Naive B cell (primary cell): ENCODE measurements around the gene CLSTN3. TPM values are rescaled to one million over a fixed set of nuclear protein-coding genes. Genes with fewer than 3 reads are reported as not detected.

Source experiments
- ATAC-seq, 2 donors: fragments of 150-1000 bp; cut with Tn5 transposase; 2 replicates each; pipeline ENCODE4 v1.10.0; 2021; ENCODE audit warnings: low read depth in 2 of 2, mild to moderate bottlenecking in 2 of 2, moderate library complexity in 2 of 2
- DNase-seq: peaks from one replicate; pipeline ENCODE4 v3.0.0; 2022
- H3K27ac Mint-ChIP-seq, 6 donors: one replicate each; pipeline ENCODE4 v1.8.0; 2020 to 2022; ENCODE audit warnings: mild to moderate bottlenecking in 6 of 6, mixed read lengths in 6 of 6, moderate library complexity in 5 of 6, inconsistent platforms in 2 of 6
- H3K27me3 Mint-ChIP-seq, 3 donors: one replicate each; pipeline ENCODE4 v1.8.0; 2021 to 2022; ENCODE audit warnings: mixed read lengths in 3 of 3, mild to moderate bottlenecking in 1 of 3
- H3K36me3 Mint-ChIP-seq, 2 donors: one replicate each; pipeline ENCODE4 v1.8.0; 2020 to 2022; ENCODE audit warnings: mixed read lengths in 2 of 2, inconsistent platforms in 1 of 2, mild to moderate bottlenecking in 1 of 2
- H3K4me1 Mint-ChIP-seq, 3 donors: one replicate each; pipeline ENCODE4 v1.8.0; 2020 to 2022; ENCODE audit warnings: mixed read lengths in 3 of 3, inconsistent platforms in 1 of 3, mild to moderate bottlenecking in 1 of 3, moderate library complexity in 1 of 3
- H3K4me3 Mint-ChIP-seq, 8 donors: one replicate each; pipeline ENCODE4 v1.8.0; 2020 to 2022; ENCODE audit warnings: mild to moderate bottlenecking in 8 of 8, mixed read lengths in 8 of 8, moderate library complexity in 8 of 8, inconsistent platforms in 2 of 8
- H3K9me3 Mint-ChIP-seq, 7 donors: one replicate each; pipeline ENCODE4 v1.8.0; 2020 to 2022; ENCODE audit warnings: mixed read lengths in 7 of 7, mild to moderate bottlenecking in 5 of 7, inconsistent platforms in 2 of 7, moderate library complexity in 1 of 7
- polyA plus RNA-seq, 6 donors: library from polyadenylated mRNA; unstranded; fragments of 300-500 nt; fragmentation: Illumina TruSeq; gene quantifications; one replicate each; pipeline ENCODE4 v1.2.3, GENCODE V29; 2021; ENCODE audit warnings: low read depth in 6 of 6

CLSTN3 gene
- polyA plus RNA-seq, 6 donors from 2014 or later, result 1.7 to 3.4 (median 2.9) TPM; not detected in 1

- Mint-ChIP-seq H3K36me3 (peaks cover 35 to 42% of the 10 kb centered on the region in 2 donors), H3K27me3 (no peaks in the 10 kb centered on the region), H3K4me3 (no peak overlapping the region), H3K9me3 (no peaks in the 10 kb centered on the region), H3K27ac (no peak overlapping the region), H3K4me1 (peaks cover 0 to 9% (median 0%) of the 10 kb centered on the region in 3 donors)
- no peak for ATAC-seq
- no peak for DNase-seq
Measured at GRCh38 chr12:7205091-7205490, 74.9 kb downstream of the CLSTN3 start.

DNA sequence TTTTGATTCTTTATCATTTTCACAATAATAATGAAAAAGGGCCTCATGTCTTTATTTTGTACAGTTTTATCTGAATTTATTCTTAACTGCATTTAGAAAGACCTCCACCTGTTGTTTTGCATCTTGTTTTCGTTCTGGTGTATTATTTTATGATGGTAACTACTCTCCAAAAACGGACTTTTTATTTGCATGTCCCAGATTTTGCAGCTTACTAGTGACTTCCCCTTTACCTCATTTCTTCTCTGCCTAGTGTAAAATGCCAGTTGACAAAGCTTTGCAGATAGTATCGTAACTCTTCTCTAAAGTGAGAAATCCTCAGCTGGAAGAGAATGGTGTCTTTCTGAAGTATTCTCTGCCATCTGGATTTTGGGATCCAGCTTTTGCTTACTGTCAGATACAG, 76.5 kb downstream of the CLSTN3 start:
- Mint-ChIP-seq H3K27me3 (no peaks in the 10 kb centered on the region), H3K4me3 (no peak overlapping the region), H3K27ac (no peak overlapping the region), H3K36me3 (peaks cover 51 to 56% of the 10 kb centered on the region in 2 donors), H3K9me3 (no peaks in the 10 kb centered on the region), H3K4me1 (peaks cover 0 to 9% (median 0%) of the 10 kb centered on the region in 3 donors)
- ATAC-seq (no peak), DNase-seq (no peak)

DNA sequence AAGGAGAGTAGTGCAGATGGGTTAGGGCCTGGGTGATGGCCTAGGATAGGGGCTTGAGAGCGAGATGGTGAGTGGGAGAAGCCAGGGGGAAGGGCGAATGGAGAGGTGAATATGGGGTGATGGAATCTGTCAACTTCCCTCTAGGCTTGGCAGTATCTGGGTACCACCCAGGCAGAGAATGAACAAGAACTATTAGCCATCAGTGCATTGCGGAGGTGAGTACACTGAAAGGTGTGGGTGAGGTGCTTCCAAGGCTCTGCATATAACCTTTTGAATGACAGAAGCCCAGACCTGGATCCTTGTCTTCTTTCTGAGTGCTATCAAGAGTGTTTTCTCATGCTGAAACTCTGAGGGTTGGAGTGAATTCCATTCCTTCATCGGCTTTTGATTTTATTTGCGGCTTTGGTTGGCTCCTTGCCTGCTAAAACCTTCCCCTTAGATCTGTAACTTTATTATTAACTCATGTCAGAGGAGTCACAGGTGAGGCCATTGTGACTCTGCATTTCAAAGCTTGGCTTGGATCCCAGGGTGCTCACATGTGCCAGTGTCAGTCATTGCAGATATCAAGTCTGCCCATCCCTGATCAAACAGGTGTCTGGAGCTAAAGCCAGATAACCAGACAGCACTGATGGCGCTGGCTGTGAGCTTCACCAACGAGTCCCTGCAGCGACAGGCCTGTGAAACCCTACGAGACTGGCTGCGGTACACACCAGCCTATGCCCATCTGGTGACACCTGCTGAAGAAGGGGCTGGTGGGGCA, 77.9 kb downstream of the CLSTN3 start:
- DNase-seq, result no peak
- Mint-ChIP-seq H3K36me3 (peaks cover 58 to 63% of the 10 kb centered on the region in 2 donors), H3K9me3 (peaks cover 0 to 7% (median 5%) of the 10 kb centered on the region in 7 donors), H3K27ac (peak overlapping the region in 2 of 6 donors; percentile 24 to 80), H3K4me1 (peaks cover 0 to 9% (median 0%) of the 10 kb centered on the region in 3 donors), H3K27me3 (no peaks in the 10 kb centered on the region), H3K4me3 (no peak overlapping the region)
- ATAC-seq, result no peak

Other genes with a start within 250 kb of the CLSTN3 start
- 1 to 10 TPM; 4.1 to 8.7 (median 7.1) TPM for gene LRRC23, start 225.5 kb upstream of the CLSTN3 start, polyA plus RNA-seq
- 1 to 10 TPM; 3.8 to 8.4 (median 5.9) TPM for gene ENO2, start 215.8 kb upstream of the CLSTN3 start, polyA plus RNA-seq
- 1 to 10 TPM in 3 of 6 donors, under 1 TPM in 2, not detected in 1; 0.57 to 2.2 (median 1.1) TPM for gene ATN1, start 202.4 kb upstream of the CLSTN3 start, polyA plus RNA-seq
- not detected for gene RNU7-1, start 186.6 kb upstream of the CLSTN3 start, polyA plus RNA-seq
- gene C12orf57, start 186.3 kb upstream of the CLSTN3 start, polyA plus RNA-seq, result 100 to 1,000 TPM; 126 to 211 (median 194) TPM
- 1,000 to 10,000 TPM in 1 of 6 donors, 100 to 1,000 TPM in 5; 398 to 1,059 (median 612) TPM for gene PTPN6, start 179.0 kb upstream of the CLSTN3 start, polyA plus RNA-seq
- gene PHB2, start 159.7 kb upstream of the CLSTN3 start, polyA plus RNA-seq, result 100 to 1,000 TPM; 107 to 127 (median 114) TPM
- 10 to 100 TPM; 69.7 to 82.7 (median 80.4) TPM for gene EMG1, start 159.5 kb upstream of the CLSTN3 start, polyA plus RNA-seq
- 10 to 100 TPM; 14.4 to 30.7 (median 16.7) TPM for gene LPCAT3, start 111.9 kb upstream of the CLSTN3 start, polyA plus RNA-seq
- gene C1S, start 69.7 kb upstream of the CLSTN3 start, polyA plus RNA-seq, result under 1 TPM in 1 of 6 donors, not detected in 5; 0.12 TPM
- 1 to 10 TPM in 4 of 6 donors, under 1 TPM in 1, not detected in 1; 0.95 to 3.1 (median 1.9) TPM for gene C1R, start 37.9 kb upstream of the CLSTN3 start, polyA plus RNA-seq
- gene C1RL, start 21.2 kb upstream of the CLSTN3 start, polyA plus RNA-seq, result 1 to 10 TPM; 2.4 to 9.6 (median 3.5) TPM
- gene RBP5, start 1.5 kb upstream of the CLSTN3 start, polyA plus RNA-seq, result under 1 TPM in 1 of 6 donors, not detected in 5; 0.51 TPM
- 10 to 100 TPM in 4 of 6 donors, 1 to 10 TPM in 2; 8.3 to 15.3 (median 12.3) TPM for gene PEX5, start 59.3 kb downstream of the CLSTN3 start, polyA plus RNA-seq
- not detected for gene ACSM4, start 173.7 kb downstream of the CLSTN3 start, polyA plus RNA-seq